ENCODE results near the gene TKT.

The TKT gene, protein sequence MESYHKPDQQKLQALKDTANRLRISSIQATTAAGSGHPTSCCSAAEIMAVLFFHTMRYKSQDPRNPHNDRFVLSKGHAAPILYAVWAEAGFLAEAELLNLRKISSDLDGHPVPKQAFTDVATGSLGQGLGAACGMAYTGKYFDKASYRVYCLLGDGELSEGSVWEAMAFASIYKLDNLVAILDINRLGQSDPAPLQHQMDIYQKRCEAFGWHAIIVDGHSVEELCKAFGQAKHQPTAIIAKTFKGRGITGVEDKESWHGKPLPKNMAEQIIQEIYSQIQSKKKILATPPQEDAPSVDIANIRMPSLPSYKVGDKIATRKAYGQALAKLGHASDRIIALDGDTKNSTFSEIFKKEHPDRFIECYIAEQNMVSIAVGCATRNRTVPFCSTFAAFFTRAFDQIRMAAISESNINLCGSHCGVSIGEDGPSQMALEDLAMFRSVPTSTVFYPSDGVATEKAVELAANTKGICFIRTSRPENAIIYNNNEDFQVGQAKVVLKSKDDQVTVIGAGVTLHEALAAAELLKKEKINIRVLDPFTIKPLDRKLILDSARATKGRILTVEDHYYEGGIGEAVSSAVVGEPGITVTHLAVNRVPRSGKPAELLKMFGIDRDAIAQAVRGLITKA

DNA sequence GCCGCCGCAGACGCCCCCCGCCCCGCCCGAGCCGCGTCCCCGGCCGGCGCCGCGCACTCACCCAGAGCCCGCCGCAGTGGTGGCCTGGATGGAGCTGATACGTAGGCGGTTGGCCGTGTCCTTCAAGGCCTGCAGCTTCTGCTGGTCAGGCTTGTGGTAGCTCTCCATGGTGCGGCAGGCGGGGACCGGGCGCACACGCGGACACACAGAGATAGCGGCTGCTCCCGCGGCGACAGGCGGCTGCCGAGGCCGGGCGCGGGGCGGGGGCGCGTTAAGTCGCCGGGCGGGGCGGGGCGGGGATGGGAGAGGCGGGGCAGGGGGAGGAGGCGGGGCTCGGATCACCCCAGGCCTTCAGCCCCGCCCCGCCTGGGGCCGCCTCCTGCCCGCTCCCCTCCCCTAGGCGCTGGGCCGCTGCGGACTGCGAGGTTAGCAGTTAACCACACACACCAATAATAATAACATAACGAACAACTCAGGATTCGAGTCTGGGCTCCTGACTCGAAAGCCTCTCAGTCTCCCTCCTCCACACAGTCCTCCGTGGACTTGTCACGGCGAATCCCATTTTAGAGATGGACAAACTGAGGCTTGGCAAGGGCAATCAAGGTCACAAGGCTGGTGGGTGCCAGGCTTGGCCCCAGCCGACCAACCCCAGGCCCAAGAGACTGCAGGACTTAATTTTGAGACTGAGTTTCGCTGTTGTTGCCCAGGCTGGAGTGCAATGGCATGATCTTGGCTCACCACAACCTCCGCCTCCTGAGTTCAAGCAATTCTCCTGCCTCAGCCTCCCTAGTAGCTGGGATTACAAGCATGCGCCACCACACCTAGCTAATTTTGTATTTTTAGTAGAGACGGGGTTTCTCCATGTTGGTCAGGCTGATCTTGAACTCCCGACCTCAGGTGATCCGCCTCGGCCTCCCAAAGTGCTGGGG is at the start of gene TKT:
Gene TKT (minus strand): TSS at position 248 of the 929 bp plus-strand sequence. CDS start 80 bp downstream, at position 168.
- TF ChIP-seq, protein P1, sequence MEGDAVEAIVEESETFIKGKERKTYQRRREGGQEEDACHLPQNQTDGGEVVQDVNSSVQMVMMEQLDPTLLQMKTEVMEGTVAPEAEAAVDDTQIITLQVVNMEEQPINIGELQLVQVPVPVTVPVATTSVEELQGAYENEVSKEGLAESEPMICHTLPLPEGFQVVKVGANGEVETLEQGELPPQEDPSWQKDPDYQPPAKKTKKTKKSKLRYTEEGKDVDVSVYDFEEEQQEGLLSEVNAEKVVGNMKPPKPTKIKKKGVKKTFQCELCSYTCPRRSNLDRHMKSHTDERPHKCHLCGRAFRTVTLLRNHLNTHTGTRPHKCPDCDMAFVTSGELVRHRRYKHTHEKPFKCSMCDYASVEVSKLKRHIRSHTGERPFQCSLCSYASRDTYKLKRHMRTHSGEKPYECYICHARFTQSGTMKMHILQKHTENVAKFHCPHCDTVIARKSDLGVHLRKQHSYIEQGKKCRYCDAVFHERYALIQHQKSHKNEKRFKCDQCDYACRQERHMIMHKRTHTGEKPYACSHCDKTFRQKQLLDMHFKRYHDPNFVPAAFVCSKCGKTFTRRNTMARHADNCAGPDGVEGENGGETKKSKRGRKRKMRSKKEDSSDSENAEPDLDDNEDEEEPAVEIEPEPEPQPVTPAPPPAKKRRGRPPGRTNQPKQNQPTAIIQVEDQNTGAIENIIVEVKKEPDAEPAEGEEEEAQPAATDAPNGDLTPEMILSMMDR (conservative IDR thresholded peaks at IDR 0.05): no peak
- peak within 1 kb of the TSS; percentile 95 for H3K27ac ChIP-seq

DNA sequence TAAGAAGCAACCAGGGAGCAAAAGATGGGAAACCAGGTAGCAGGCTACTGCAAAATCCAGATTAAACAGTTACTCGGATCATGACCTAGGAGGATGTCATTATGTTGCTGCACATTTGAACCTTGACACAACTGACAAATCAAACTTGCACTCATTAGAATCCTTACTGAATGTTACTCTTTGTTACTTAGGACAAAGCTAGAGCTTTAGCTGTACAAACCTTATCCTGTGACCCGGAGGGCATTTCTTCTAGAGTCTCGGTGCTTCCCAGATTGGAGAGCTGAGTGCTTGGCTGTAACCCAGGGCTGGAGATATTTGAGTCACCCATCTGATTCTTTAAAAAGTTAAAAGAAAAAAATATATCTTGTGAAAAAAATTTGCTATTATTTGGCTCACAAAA is 48.1 kb upstream of the TKT start:
- H3K27ac ChIP-seq: peak overlapping the region; percentile 69

DNA sequence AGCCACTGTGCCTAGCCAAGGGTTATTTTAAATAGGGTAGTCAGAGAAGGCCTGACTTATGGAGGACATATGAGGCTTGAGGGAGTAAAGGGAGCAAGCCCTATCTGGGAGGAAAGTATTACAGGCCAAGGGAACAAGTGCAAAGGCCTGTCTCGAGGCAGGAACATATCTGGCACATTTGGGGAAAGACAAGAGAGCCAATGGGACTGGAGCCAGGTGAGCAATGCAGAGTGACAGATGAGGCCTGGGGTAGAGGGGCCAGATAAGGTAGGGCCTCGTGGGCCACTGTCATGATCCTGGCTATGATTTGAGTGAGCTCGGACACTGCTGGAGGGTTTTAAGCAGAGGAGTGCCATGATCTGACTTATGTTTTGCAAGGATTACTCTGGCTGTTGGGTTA is 47.7 kb upstream of the TKT start:
- TF ChIP-seq, protein P1 (conservative IDR thresholded peaks at IDR 0.05): no peak
- H3K27ac ChIP-seq: peak overlapping the region; percentile 69

More for the DNA sequence above, 48.1 kb upstream of the TKT start:
- TF ChIP-seq, protein P1 (conservative IDR thresholded peaks at IDR 0.05): no peak

DNA sequence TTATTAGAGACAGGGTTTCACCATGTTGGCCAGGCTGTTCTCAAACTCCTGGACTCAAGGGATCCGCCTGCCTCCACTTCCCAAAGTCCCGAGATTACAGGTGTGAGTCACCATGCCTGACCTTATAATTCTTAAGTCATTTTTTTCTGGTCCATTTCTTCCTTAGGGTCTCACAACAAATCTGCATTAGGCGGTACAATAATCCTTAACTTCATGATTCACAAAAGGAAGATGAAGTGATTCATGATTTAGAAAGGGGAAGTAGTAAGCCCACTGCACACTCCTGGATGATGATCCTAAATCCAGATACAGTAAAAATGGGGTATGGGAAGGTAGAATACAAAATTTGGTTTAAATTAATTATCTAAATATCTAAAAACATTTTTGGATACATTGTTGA is 45.0 kb upstream of the TKT start:
- no peak overlapping the region for H3K27ac ChIP-seq
- TF ChIP-seq, protein P1 (conservative IDR thresholded peaks at IDR 0.05): no peak

DNA sequence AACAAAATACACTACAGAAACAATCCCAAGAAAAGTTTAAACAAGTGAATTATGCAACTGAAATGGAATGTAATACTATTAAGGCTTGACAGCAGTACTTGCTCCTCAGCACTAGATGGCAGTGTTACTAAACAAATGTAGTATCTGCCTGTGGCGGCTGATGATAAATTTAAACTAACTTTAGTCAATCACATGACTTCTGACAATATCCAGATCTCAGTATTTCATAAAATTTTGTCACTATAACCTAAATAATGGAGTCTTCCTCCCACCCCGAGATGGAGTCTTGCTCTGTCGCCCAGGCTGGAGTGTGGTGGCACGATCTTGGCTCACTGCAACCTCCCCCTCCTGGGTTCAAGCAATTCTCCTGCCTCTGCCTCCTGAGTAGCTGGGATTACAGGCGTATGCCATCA is 43.8 kb upstream of the TKT start:
- TF ChIP-seq, protein P1 (conservative IDR thresholded peaks at IDR 0.05): peak; percentile 87

DNA sequence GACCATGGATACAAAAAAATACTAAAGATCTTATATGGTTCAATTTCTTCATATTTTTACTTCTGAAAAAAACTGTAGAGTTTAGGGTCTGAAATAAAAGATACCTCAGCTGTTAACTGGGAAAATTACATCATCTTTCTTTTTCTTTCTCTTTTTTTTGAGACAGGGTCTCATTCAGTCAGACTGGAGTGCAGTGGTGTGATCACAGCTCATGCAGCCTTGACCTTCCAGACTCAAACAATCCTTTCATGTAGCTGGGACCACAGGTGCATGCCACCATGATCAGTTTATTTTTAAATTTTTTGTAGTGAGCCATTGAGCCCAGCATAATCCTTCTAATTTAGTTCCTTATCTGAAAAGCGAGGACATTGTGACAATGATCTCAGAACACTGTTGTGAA is 39.6 kb upstream of the TKT start:
- no peak overlapping the region for H3K27ac ChIP-seq
- TF ChIP-seq, protein P1 (conservative IDR thresholded peaks at IDR 0.05): no peak

More for the DNA sequence above, 43.8 kb upstream of the TKT start:
- 0 out of 2 replicates have a peak overlapping the region, but pooled peaks have one; percentile 2 for H3K27ac ChIP-seq

Data from VCaP (cell line).